Measurements from ENCODE around the gene EBNA1BP2. TPM values are rescaled to one million over a fixed set of nuclear protein-coding genes. Genes with fewer than 3 reads are reported as not detected.
"Not testable (repeated sequence)": the region's sequence is repeated elsewhere in the genome, so short reads cannot be mapped to it uniquely, and the experiment has no call there.

The EBNA1BP2 gene, protein sequence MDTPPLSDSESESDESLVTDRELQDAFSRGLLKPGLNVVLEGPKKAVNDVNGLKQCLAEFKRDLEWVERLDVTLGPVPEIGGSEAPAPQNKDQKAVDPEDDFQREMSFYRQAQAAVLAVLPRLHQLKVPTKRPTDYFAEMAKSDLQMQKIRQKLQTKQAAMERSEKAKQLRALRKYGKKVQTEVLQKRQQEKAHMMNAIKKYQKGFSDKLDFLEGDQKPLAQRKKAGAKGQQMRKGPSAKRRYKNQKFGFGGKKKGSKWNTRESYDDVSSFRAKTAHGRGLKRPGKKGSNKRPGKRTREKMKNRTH
- polyA plus RNA-seq (2012; ENCODE audit: insufficient read depth, insufficient read length, low read depth) = 63.1 TPM

DNA sequence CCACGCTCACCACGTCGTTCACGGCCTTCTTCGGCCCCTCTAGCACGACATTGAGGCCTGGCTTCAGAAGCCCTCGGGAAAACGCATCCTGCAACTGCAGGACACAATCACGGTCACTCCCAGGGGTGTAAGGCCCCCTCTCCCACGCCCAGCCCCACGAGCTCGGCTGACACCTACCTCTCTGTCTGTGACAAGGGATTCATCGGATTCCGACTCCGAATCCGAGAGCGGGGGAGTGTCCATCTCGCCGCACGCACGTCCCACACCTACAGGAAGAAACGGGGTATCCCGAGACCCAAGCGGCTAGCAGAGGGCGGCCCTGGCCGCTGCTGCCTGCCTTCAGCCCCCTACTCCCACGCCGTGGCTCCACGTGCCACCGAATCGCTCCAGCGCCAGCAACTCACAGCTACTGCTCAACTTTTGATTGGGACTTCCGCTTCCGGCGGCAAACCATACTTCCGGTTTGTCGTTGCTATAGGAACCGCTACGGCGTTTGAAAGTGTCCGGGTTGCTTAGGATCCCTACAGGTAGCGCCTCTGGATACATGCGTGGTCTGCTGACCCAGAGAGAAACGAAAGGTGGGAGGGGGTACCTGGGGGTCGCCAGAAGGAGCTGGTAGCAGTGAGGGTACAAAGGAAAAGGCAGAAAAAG lies at the start of gene EBNA1BP2, which contains the start of gene CFAP57:
EBNA1BP2 (minus strand) TSS at position 415 of the 651 bp plus-strand sequence; CDS start at position 243, 172 bp downstream.
CFAP57 (plus strand) TSS at position 455 of the 651 bp plus-strand sequence. CDS start 424 bp downstream, outside the sequence.
- TF ChIP-seq, protein P1, sequence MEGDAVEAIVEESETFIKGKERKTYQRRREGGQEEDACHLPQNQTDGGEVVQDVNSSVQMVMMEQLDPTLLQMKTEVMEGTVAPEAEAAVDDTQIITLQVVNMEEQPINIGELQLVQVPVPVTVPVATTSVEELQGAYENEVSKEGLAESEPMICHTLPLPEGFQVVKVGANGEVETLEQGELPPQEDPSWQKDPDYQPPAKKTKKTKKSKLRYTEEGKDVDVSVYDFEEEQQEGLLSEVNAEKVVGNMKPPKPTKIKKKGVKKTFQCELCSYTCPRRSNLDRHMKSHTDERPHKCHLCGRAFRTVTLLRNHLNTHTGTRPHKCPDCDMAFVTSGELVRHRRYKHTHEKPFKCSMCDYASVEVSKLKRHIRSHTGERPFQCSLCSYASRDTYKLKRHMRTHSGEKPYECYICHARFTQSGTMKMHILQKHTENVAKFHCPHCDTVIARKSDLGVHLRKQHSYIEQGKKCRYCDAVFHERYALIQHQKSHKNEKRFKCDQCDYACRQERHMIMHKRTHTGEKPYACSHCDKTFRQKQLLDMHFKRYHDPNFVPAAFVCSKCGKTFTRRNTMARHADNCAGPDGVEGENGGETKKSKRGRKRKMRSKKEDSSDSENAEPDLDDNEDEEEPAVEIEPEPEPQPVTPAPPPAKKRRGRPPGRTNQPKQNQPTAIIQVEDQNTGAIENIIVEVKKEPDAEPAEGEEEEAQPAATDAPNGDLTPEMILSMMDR (IDR thresholded peaks at IDR 0.05; ENCODE audit: low read depth, low read length) = no peak
- H3K27me3 ChIP-seq = no peaks in the 10 kb centered on the region
- H3K4me1 ChIP-seq = no peaks in the 10 kb centered on the region
- DNase-seq = peak; percentile 79
- H3K4me3 ChIP-seq (ENCODE audit: low read depth, low read length) = peak within 1 kb of the TSS; percentile 88
- H3K36me3 ChIP-seq = 0 out of 2 replicates have a peak, but pooled peaks cover under 1% of the 10 kb centered on the region
- no peaks in the 10 kb centered on the region for H3K9me3 ChIP-seq

DNA sequence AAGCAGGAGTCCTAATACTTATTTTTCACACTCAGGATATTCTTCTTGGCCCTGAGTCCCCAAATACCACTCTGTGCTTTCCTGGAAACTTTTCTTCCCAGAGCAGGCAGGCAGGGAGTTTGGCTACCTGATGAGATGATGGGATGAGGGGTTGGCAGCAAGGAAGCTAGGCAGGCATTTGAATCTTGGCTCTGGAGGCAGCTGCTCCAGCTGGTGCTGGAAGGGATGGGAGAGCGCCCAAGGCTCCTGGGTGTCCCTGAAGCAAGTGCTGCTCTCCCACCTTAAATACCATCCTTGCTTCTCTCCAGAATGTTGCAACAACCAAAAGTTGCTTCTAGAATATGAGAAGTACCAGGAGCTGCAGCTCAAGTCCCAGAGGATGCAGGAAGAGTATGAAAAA lies 49.7 kb upstream of the EBNA1BP2 start:
- H3K4me1 ChIP-seq = no peaks in the 10 kb centered on the region
- no peak overlapping the region for H3K4me3 ChIP-seq (ENCODE audit: low read depth, low read length)
- no peaks in the 10 kb centered on the region for H3K9me3 ChIP-seq
- TF ChIP-seq, protein P1 (IDR thresholded peaks at IDR 0.05; ENCODE audit: low read depth, low read length) = no peak
- no peaks in the 10 kb centered on the region for H3K36me3 ChIP-seq
- no peak for DNase-seq
- H3K27me3 ChIP-seq = no peaks in the 10 kb centered on the region

DNA sequence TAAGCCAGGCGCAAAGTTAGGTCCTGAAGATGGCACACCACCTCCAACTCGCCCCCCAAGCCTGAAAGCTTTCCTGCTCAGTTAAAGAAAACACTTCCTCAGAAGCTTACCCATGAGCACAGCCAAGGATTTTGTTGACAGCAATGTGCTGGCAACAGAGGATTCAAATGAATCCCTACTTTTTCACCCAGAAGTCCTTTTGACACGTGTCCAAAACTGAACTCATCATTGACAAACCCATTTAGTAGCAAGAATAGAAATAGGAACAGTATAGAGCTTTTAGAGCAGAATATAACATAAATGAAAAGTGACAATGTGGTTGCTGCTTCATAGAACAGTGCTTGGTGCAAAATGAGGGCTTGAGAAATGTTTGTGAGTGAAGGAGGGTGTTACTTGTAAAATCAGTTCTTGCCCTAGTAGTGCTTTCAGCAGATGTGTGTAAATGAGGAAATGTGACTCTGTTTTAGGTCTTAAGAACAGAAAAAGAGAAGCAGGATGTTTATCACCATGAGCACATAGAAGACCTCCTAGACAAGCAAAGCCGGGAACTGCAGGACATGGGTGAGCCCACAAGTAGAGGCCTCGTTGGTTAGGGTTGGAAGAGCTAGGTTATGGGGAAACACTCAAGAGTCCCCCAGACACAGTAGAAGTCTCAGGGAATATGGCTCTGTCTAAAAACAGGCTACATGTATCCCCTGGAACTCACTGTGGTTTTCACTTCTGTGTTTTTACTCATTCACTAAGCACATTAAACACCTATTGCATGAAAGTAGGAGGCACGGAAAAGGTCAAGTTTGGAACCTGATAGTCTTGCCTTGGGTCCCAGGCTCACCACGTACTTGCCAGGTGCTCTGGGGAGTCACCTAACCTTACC lies 49.1 kb upstream of the EBNA1BP2 start:
- TF ChIP-seq, protein P1 (IDR thresholded peaks at IDR 0.05; ENCODE audit: low read depth, low read length) = no peak
- Histone ChIP-seq H3K27me3 (no peaks in the 10 kb centered on the region), H3K36me3 (no peaks in the 10 kb centered on the region), H3K9me3 (no peaks in the 10 kb centered on the region), H3K4me1 (no peaks in the 10 kb centered on the region), H3K4me3 (ENCODE audit: low read depth, low read length) (no peak overlapping the region)
- DNase-seq = no peak

DNA sequence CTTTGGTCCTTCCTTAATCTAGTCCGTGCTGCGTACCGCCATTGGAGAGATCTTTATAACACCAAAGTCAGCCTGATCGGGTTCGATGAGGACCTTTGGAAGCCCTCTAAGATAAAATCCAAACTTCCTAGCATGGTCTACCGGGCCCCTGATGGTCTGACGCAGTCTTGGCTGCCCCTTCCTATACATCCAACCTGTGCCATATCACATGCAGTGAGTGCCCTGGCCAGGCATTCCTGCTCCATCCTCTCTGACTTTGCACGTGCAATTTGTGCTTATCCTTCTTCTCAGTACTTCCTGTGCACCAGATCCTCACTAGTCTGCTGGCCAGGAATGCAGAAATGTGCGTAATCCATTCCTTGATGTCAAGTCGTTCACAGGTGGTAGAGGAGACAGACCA lies 45.7 kb upstream of the EBNA1BP2 start:
- no peaks in the 10 kb centered on the region for H3K4me1 ChIP-seq
- no peak overlapping the region for H3K4me3 ChIP-seq (ENCODE audit: low read depth, low read length)
- no peaks in the 10 kb centered on the region for H3K36me3 ChIP-seq
- DNase-seq = no peak
- TF ChIP-seq, protein P1 (IDR thresholded peaks at IDR 0.05; ENCODE audit: low read depth, low read length) = no peak
- H3K9me3 ChIP-seq = no peaks in the 10 kb centered on the region
- H3K27me3 ChIP-seq = no peaks in the 10 kb centered on the region

DNA sequence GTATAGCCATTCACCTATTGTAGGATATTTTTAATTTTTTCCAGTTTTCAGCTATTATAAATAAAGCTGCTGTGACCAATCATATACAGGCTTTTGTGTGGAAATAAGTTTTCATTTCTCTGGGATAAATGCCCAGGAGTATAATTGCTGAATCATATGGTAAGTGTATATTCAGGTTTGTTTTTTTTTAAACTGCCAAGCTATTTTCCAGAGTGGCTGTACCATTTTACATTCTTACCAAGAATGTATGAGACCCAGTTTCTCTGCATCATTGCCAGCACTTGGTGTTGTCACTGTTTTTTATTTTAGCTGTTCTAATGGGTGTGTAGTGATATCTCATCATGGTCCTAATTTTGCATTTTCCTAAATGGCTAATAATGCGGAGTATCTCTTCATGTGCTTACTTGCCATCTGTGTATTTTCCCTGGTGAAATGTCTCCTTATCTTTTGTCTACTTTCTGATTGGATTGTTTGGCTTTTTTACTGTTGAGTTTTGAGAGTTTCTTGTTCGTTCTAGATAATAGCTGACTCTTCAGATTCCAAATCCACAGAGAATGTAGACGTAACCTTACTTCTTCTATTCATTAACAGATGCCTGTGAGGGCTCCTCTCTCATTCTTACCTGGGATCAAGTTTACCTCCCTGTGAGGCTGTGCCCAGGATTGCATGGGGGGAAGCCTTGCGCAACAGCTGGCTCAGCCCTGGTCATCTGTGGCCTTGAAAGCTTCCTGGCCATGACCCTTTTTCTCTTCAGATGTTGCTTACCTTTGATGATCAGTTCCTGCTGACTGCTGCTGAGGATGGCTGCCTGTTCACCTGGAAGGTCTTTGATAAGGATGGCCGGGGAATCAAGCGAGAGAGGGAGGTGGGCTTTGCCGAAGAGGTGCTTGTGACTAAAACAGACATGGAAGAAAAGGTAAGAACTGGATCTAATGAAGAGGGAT lies 42.7 kb upstream of the EBNA1BP2 start:
- H3K36me3 ChIP-seq = no peaks in the 10 kb centered on the region
- no peaks in the 10 kb centered on the region for H3K9me3 ChIP-seq
- H3K27me3 ChIP-seq = no peaks in the 10 kb centered on the region
- TF ChIP-seq, protein P1 (IDR thresholded peaks at IDR 0.05; ENCODE audit: low read depth, low read length) = no peak
- no peak overlapping the region for H3K4me3 ChIP-seq (ENCODE audit: low read depth, low read length)
- no peaks in the 10 kb centered on the region for H3K4me1 ChIP-seq
- DNase-seq = no peak

DNA sequence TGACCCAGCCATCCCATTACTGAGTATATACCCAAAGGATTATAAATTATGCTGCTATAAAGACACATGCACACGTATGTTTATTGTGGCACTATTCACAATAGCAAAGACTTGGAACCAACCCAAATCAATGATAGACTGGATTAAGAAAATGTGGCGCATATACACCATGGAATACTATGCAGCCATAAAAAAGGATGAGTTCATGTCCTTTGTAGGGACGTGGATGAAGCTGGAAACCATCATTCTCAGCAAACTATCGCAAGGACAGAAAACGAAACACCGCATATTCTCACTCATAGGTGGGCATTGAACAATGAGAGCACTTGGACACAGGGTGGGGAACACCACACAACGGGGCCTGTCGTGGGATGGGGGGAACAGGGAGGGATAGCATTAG lies 36.2 kb upstream of the EBNA1BP2 start:
- not testable (repeated sequence) for H3K9me3 ChIP-seq; H3K27me3 ChIP-seq; H3K4me1 ChIP-seq; H3K4me3 ChIP-seq (ENCODE audit: low read depth, low read length); DNase-seq; H3K36me3 ChIP-seq
